Neuronal stem cell (in vitro differentiated cells): ENCODE measurements around the gene STK39. TPM values are rescaled to one million over a fixed set of nuclear protein-coding genes. Genes with fewer than 3 reads are reported as not detected.

ENCODE experiments used
- DNase-seq: peaks from one replicate; pipeline ENCODE4 v3.0.0-alpha.2; 2013; ENCODE audit warnings: low spot score
- H2AFZ ChIP-seq: one replicate; pipeline ENCODE4 v1.6.1; 2013; ENCODE audit warnings: mild to moderate bottlenecking, low read length, inconsistent platforms
- H2AK5ac ChIP-seq: 2 replicates; pipeline ENCODE4 v1.6.1; 2013; ENCODE audit warnings: low read depth, mild to moderate bottlenecking, inconsistent platforms, low read length, moderate library complexity, mixed read lengths
- H2BK120ac ChIP-seq: 2 replicates; pipeline ENCODE4 v1.6.1; 2013; ENCODE audit warnings: low read depth, mild to moderate bottlenecking, inconsistent platforms, low read length, moderate library complexity, mixed read lengths
- H2BK12ac ChIP-seq: one replicate; pipeline ENCODE4 v1.6.1; 2013; ENCODE audit warnings: low read length, inconsistent platforms
- H2BK15ac ChIP-seq: 2 replicates; pipeline ENCODE4 v1.6.1; 2013; ENCODE audit warnings: mild to moderate bottlenecking, low read length, inconsistent platforms, mixed read lengths
- H2BK5ac ChIP-seq: one replicate; pipeline ENCODE4 v1.6.1; 2013; ENCODE audit warnings: inconsistent platforms, mild to moderate bottlenecking, low read length, moderate library complexity
- H3K14ac ChIP-seq: one replicate; pipeline ENCODE4 v1.6.1; 2013; ENCODE audit warnings: low read length, inconsistent platforms
- H3K18ac ChIP-seq: 2 replicates; pipeline ENCODE4 v1.6.1; 2013; ENCODE audit warnings: low read length, inconsistent platforms
- H3K23ac ChIP-seq: 2 replicates; pipeline ENCODE4 v1.6.1; 2013; ENCODE audit warnings: low read depth, mild to moderate bottlenecking, mixed read lengths, low read length, inconsistent platforms; ENCODE audit not compliant: poor library complexity
- H3K27ac ChIP-seq: replicated peaks from 3 replicates; pipeline ENCODE4 v1.5.1; 2013; ENCODE audit warnings: low read length, inconsistent platforms
- H3K27me3 ChIP-seq, 3 experiments: 2 replicates each; pipeline ENCODE4 v1.6.1; 2013; ENCODE audit warnings: low read length in 3 of 3, mild to moderate bottlenecking in 2 of 3, inconsistent platforms in 1 of 3, low read depth in 1 of 3, mixed read lengths in 1 of 3, moderate library complexity in 1 of 3; ENCODE audit not compliant: control insufficient read depth in 3 of 3, insufficient read depth in 3 of 3
- H3K36me3 ChIP-seq, 2 donors: replicated peaks in 1 of 2; 2 replicates each; pipeline ENCODE4 v1.6.1; 2013; ENCODE audit warnings: low read length in 2 of 2; ENCODE audit not compliant: control insufficient read depth in 2 of 2, insufficient read depth in 2 of 2
- H3K4ac ChIP-seq: 2 replicates; pipeline ENCODE4 v1.6.1; 2013; ENCODE audit warnings: inconsistent platforms, mild to moderate bottlenecking, low read length, moderate library complexity
- H3K4me1 ChIP-seq, 2 donors: 1 replicate in 1 of 2; 2 replicates in 1 of 2; pipeline ENCODE4 v1.6.1; 2013; ENCODE audit warnings: low read length in 2 of 2, low read depth in 1 of 2; ENCODE audit not compliant: control insufficient read depth in 2 of 2, insufficient read depth in 1 of 2
- H3K4me2 ChIP-seq: one replicate; pipeline ENCODE4 v1.6.1; 2013; ENCODE audit warnings: mild to moderate bottlenecking, low read length, inconsistent platforms; ENCODE audit not compliant: insufficient read depth, poor library complexity, severe bottlenecking
- H3K4me3 ChIP-seq, 2 donors: 2 replicates each; pipeline ENCODE4 v1.5.1; 2013; ENCODE audit warnings: low read length in 2 of 2, mild to moderate bottlenecking in 2 of 2, inconsistent platforms in 1 of 2, moderate library complexity in 1 of 2
- H3K79me1 ChIP-seq: one replicate; pipeline ENCODE4 v1.6.1; 2013; ENCODE audit warnings: low read depth, mild to moderate bottlenecking, inconsistent platforms, low read length, moderate library complexity
- H3K9ac ChIP-seq: one replicate; pipeline ENCODE4 v1.6.1; 2013; ENCODE audit warnings: mild to moderate bottlenecking, low read depth, low read length, inconsistent platforms; ENCODE audit not compliant: poor library complexity
- H3K9me3 ChIP-seq, 2 donors: replicated peaks in 1 of 2; 2 replicates each; pipeline versions ENCODE3 to v1.6.1; 2013; ENCODE audit warnings: low read length in 2 of 2, mild to moderate bottlenecking in 2 of 2, inconsistent platforms in 1 of 2, low read depth in 1 of 2, mixed read lengths in 1 of 2, moderate library complexity in 1 of 2; ENCODE audit not compliant: control insufficient read depth in 2 of 2, insufficient read depth in 1 of 2
- H4K8ac ChIP-seq: one replicate; pipeline ENCODE4 v1.6.1; 2013; ENCODE audit warnings: low read depth, mild to moderate bottlenecking, inconsistent platforms, low read length, moderate library complexity
- H4K91ac ChIP-seq: one replicate; pipeline ENCODE4 v1.6.1; 2013; ENCODE audit warnings: low read length, low read depth, mild to moderate bottlenecking, inconsistent platforms; ENCODE audit not compliant: poor library complexity
- WGBS, 2 donors: extraction: QIAGEN DNeasy Blood & Tissue Kit; methylation state at CpG; one replicate each; pipeline ENCODE4 v1.1.7; 2013; ENCODE audit warnings: missing lambda C conversion rate in 2 of 2, mixed read lengths in 1 of 2; ENCODE audit not compliant: insufficient read length in 2 of 2, insufficient replicate concordance in 1 of 2; ENCODE audit errors: extremely low coverage in 2 of 2; 5-methylcytosine and 5-hydroxymethylcytosine counted together
- polyA plus RNA-seq, 2 experiments: library from polyadenylated mRNA; stranded (reverse); fragments of 200-250 nt; gene quantifications; one replicate each; pipeline ENCODE4 v1.2.3, GENCODE V29; 2013

Gene STK39
- polyA plus RNA-seq (2013, experiment 1 of 2): 13.6 TPM
- polyA plus RNA-seq (2013, experiment 2 of 2): 13.1 TPM

GRCh38 chr2:168247341-168248261 lies at the start of gene STK39:
TSS of gene STK39 (minus strand) at chr2:168247595. CDS start at chr2:168247435, 160 bp downstream.
- peaks cover 0 to 13% of the 10 kb centered on the region in 2 donors for H3K36me3 ChIP-seq
- H2AFZ ChIP-seq: peak within 1 kb of the TSS; percentile 93
- no peak within 1 kb of the TSS for H4K8ac ChIP-seq
- no peak within 1 kb of the TSS for H2AK5ac ChIP-seq
- H3K4me2 ChIP-seq: peak within 1 kb of the TSS; percentile 82
- no peak within 1 kb of the TSS for H2BK5ac ChIP-seq
- H3K27me3 ChIP-seq: peaks cover 0 to 21% (median 0%) of the 10 kb centered on the region in 3 experiments
- H3K27ac ChIP-seq: peak within 1 kb of the TSS; percentile 54
- WGBS, 2 donors: no CpG with 5 or more reads among the region's 91 CpGs
- peak within 1 kb of the TSS; percentile 46 for H2BK15ac ChIP-seq
- H3K79me1 ChIP-seq: peaks cover 1% of the 10 kb centered on the region
- no peak within 1 kb of the TSS for H2BK120ac ChIP-seq
- no peak within 1 kb of the TSS for H3K14ac ChIP-seq
- peak; percentile 77 for DNase-seq
- peak within 1 kb of the TSS; percentile 79 for H3K9ac ChIP-seq
- H3K4me1 ChIP-seq: peaks cover 3 to 11% of the 10 kb centered on the region in 2 donors
- peak within 1 kb of the TSS; percentile 75 to 84 for H3K4me3 ChIP-seq
- H3K9me3 ChIP-seq: peaks cover 0 to 4% of the 10 kb centered on the region in 2 donors
- H4K91ac ChIP-seq: no peak within 1 kb of the TSS
- H3K4ac ChIP-seq: no peak within 1 kb of the TSS
- no peak within 1 kb of the TSS for H2BK12ac ChIP-seq
- H3K18ac ChIP-seq: peak within 1 kb of the TSS; percentile 91
- peak within 1 kb of the TSS; percentile 92 for H3K23ac ChIP-seq

- Histone ChIP-seq H3K36me3 (no peaks in the 10 kb centered on the region), H3K4me2 (no peak overlapping the region), H4K91ac (no peak overlapping the region), H3K4me3 (no peak overlapping the region), H3K27me3 (no peaks in the 10 kb centered on the region), H3K79me1 (no peaks in the 10 kb centered on the region), H3K9me3 (no peaks in the 10 kb centered on the region), H2BK15ac (no peak overlapping the region), H2BK12ac (no peak overlapping the region), H2BK120ac (no peak overlapping the region), H2BK5ac (no peak overlapping the region), H3K4ac (no peak overlapping the region), H4K8ac (no peak overlapping the region), H3K14ac (no peak overlapping the region), H2AK5ac (no peak overlapping the region), H3K23ac (no peak overlapping the region), H3K27ac (no peak overlapping the region), H2AFZ (no peak overlapping the region), H3K18ac (no peak overlapping the region), H3K4me1 (no peaks in the 10 kb centered on the region), H3K9ac (no peak overlapping the region)
- no peak for DNase-seq
Observed at GRCh38 chr2:168295051-168295450, 47.7 kb upstream of the STK39 start.

- DNase-seq: no peak
- Histone ChIP-seq H3K4me1 (no peaks in the 10 kb centered on the region), H2BK5ac (no peak overlapping the region), H2BK15ac (no peak overlapping the region), H2BK12ac (no peak overlapping the region), H3K27me3 (no peaks in the 10 kb centered on the region), H3K18ac (no peak overlapping the region), H3K36me3 (no peaks in the 10 kb centered on the region), H3K9me3 (no peaks in the 10 kb centered on the region), H3K79me1 (no peaks in the 10 kb centered on the region), H2BK120ac (no peak overlapping the region), H3K9ac (no peak overlapping the region), H4K91ac (no peak overlapping the region), H3K4me3 (no peak overlapping the region), H4K8ac (no peak overlapping the region), H3K4me2 (no peak overlapping the region), H3K27ac (no peak overlapping the region), H3K14ac (no peak overlapping the region), H3K4ac (no peak overlapping the region), H2AK5ac (no peak overlapping the region), H2AFZ (no peak overlapping the region), H3K23ac (no peak overlapping the region)
- no CpG with 5 or more reads among the region's 2 CpGs for WGBS, 2 donors
Observed at GRCh38 chr2:168294409-168294808, 47.0 kb upstream of the STK39 start.

- no CpG with 5 or more reads among the region's 4 CpGs for WGBS, 2 donors
- no peak overlapping the region for H3K27ac ChIP-seq
- no peaks in the 10 kb centered on the region for H3K27me3 ChIP-seq
- H3K79me1 ChIP-seq: no peaks in the 10 kb centered on the region
- H3K4me1 ChIP-seq: no peaks in the 10 kb centered on the region
- H3K18ac ChIP-seq: no peak overlapping the region
- no peaks in the 10 kb centered on the region for H3K9me3 ChIP-seq
- no peak overlapping the region for H2BK120ac ChIP-seq
- no peak overlapping the region for H2AFZ ChIP-seq
- H4K91ac ChIP-seq: no peak overlapping the region
- no peak overlapping the region for H4K8ac ChIP-seq
- H3K9ac ChIP-seq: no peak overlapping the region
- no peak overlapping the region for H3K23ac ChIP-seq
- no peak for DNase-seq
- no peak overlapping the region for H2BK12ac ChIP-seq
- no peak overlapping the region for H3K14ac ChIP-seq
- no peak overlapping the region for H3K4ac ChIP-seq
- H3K4me3 ChIP-seq: no peak overlapping the region
- no peaks in the 10 kb centered on the region for H3K36me3 ChIP-seq
- H2AK5ac ChIP-seq: no peak overlapping the region
- no peak overlapping the region for H2BK5ac ChIP-seq
- no peak overlapping the region for H3K4me2 ChIP-seq
- H2BK15ac ChIP-seq: no peak overlapping the region
Observed at GRCh38 chr2:168293766-168294165, 46.4 kb upstream of the STK39 start.
